Activated CD8-positive, alpha-beta memory T cell treated with anti-CD3 and anti-CD28 coated beads, Interleukin-2, amount 10 ng/mL, durations not matched to agents 7 days and 5 days (primary cell): Measurements from ENCODE around the gene TOX4. TPM values are rescaled to one million over a fixed set of nuclear protein-coding genes. Genes with fewer than 3 reads are reported as not detected.

Experiments
- ATAC-seq: fragments of 150-1000 bp; cut with Tn5 transposase; one replicate; pipeline ENCODE4 v1.10.0; 2021; ENCODE audit warnings: moderate library complexity
- CTCF ChIA-PET: fragments of 350-600 bp; sonication (Branson Sonifier 250); formaldehyde crosslinking; loops from one replicate; lab custom pipeline; 2021; ENCODE audit warnings: antibody characterized with exemption; lab: Charles Lee
- DNase-seq: peaks from one replicate; pipeline ENCODE4 v3.0.0-alpha.2; 2020
- H3K27ac Mint-ChIP-seq: one replicate; pipeline ENCODE4 v1.8.0; 2021; ENCODE audit warnings: mild to moderate bottlenecking, mixed read lengths
- H3K27me3 Mint-ChIP-seq: one replicate; pipeline ENCODE4 v1.8.0; 2021; ENCODE audit warnings: mixed read lengths
- H3K36me3 Mint-ChIP-seq: one replicate; pipeline ENCODE4 v1.8.0; 2021; ENCODE audit warnings: mild to moderate bottlenecking, mixed read lengths
- H3K4me1 Mint-ChIP-seq: one replicate; pipeline ENCODE4 v1.8.0; 2021; ENCODE audit warnings: mixed read lengths
- H3K4me3 Mint-ChIP-seq: one replicate; pipeline ENCODE4 v1.8.0; 2021; ENCODE audit warnings: mild to moderate bottlenecking, moderate library complexity, mixed read lengths
- H3K9me3 Mint-ChIP-seq: one replicate; pipeline ENCODE4 v1.8.0; 2022; ENCODE audit warnings: low read depth, mixed read lengths
- total RNA-seq, 2 experiments: library from RNA; stranded (reverse); gene quantifications; one replicate each; pipeline ENCODE4 v1.2.3, GENCODE V29; 2021

TOX4 gene
- total RNA-seq, 2 experiments from 2014 or later = 72.7 to 87.1 TPM

DNA sequence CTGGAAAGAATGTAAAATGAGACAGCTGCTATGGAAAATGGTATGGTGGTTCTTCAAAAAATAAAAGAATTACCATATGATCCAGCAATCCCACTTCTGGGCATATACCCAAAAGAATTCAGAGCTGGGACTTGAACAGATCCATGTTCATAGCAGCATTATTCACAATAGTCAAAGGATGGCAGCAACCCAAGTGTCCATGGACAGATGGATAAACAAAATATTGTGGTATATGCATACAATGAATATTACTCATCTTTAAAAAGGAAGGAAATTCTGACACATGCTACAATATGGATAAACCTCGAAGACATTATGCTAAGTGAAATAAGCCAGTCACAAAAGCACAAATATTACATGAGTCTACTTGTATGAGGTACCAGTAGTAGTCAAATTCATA is 9.4 kb upstream of the TOX4 start:
- Mint-ChIP-seq H3K9me3 (no peaks in the 10 kb centered on the region), H3K27ac (no peak overlapping the region), H3K4me3 (no peak overlapping the region), H3K27me3 (no peaks in the 10 kb centered on the region), H3K36me3 (peaks cover 27% of the 10 kb centered on the region), H3K4me1 (no peaks in the 10 kb centered on the region)
- ATAC-seq (no peak), DNase-seq (no peak)
- CTCF ChIA-PET = interaction anchor here (2.3 kb wide), 1 partner anchor 12 kb away, joined by 9 read pairs; the partner anchor contains the start of gene CHD8

DNA sequence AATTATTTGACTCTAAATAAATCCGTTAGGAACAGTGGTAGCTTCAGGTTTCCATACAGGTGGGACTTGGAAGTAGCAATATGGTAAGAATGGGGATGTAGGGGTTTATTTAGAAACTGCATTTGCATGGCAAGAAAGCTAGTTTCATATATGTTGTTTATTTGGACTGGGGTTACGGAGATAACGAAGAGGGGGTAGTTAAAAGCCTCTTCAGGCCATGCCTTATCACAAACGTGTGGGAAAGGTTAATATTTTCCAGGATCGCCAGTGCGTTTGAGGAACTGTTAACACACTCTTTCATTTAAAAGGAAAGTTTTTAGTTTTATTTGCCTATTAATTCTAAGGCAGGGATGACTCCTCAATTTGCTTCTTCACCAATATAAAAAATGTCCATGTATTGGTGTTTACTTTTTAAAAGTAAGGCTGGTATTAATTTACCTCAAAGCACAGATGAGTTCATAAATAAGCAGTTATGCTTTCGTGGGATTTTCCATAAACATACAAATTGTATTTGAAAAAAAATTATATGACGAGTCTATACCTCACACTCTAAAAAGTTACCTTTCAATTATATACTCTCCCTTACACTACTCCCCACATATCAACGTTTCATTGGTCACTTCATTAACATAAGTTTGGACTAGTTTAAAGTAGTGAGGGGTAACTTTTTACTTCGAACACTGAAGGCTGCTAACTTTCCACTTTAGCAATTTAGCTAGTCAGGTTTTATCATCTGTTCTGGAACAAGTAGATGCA is 1.1 kb upstream of the TOX4 start:
- no peak for ATAC-seq
- H3K27me3 Mint-ChIP-seq = no peaks in the 10 kb centered on the region
- peaks cover 18% of the 10 kb centered on the region for H3K36me3 Mint-ChIP-seq
- peak overlapping the region; percentile 99 for H3K4me3 Mint-ChIP-seq
- peak overlapping the region; percentile 100 for H3K27ac Mint-ChIP-seq
- CTCF ChIA-PET = interaction anchor here (0.6 to 4.0 kb wide), 12 partner anchors 10 to 92 kb away, joined by 3 to 38 read pairs (median 4); partner anchors contain the start of genes CHD8, METTL3, SALL2 and SUPT16H
- H3K4me1 Mint-ChIP-seq = peaks cover 36% of the 10 kb centered on the region
- DNase-seq = no peak
- H3K9me3 Mint-ChIP-seq = no peaks in the 10 kb centered on the region

DNA sequence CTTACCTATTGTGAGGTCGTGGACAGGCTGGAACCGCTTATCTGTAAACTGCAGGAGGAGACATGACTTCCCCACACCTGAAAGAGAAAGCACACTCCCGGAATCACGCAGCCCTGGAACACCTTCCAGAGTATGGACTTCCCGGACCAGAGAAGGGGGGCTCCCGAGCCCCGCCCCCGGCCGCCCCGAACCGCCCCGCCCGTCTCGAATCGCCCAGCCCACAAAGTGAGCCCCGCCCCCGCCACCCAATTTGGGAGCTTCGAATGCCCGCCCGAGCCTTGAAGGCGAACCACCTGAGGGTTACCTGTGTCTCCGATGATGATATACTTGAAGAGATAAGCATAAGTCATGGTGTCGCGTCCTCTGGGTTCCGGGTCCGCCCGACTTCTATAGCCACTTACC is 471 bp upstream of the TOX4 start:
- H3K27me3 Mint-ChIP-seq = no peaks in the 10 kb centered on the region
- no peak for DNase-seq

DNA sequence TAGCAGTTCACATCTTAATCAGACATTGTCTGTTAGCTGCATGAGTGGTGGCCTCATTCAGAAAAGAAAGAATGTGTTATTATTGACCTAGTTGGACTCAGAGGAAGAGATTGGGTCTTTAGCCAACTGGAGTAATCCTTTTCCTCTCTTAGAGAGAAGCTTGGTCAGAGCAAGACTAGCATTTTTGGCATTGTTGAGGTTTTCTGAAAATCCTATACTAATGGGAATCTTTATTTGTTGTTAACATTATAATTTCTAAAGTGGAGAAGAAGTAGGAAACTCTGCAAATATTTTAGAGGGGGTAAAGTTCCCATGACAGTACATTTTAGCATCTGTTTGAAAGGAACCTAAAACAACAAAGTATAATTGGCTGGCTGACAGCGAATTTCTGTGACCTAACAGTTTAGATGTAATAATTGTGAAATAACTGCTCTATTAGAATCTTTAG is 9.7 kb downstream of the TOX4 start:
- H3K27ac Mint-ChIP-seq = peak overlapping the region; percentile 27
- ATAC-seq (no peak), DNase-seq (no peak)
- H3K4me1 Mint-ChIP-seq = no peaks in the 10 kb centered on the region
- CTCF ChIA-PET = interaction anchor here (0.6 kb wide), 1 partner anchor 86 kb away, joined by 3 read pairs; no protein-coding TSS in a partner anchor
- no peaks in the 10 kb centered on the region for H3K27me3 Mint-ChIP-seq
- peaks cover 13% of the 10 kb centered on the region for H3K36me3 Mint-ChIP-seq
- H3K4me3 Mint-ChIP-seq = no peak overlapping the region
- H3K9me3 Mint-ChIP-seq = no peaks in the 10 kb centered on the region

More for the DNA sequence above, 471 bp upstream of the TOX4 start:
- CTCF ChIA-PET = interaction anchor here (0.6 to 4.0 kb wide), 13 partner anchors 11 to 92 kb away, joined by 3 to 38 read pairs (median 5); partner anchors contain the start of genes CHD8, METTL3, SALL2 and SUPT16H
- peak; percentile 62 for ATAC-seq
- peaks cover 18% of the 10 kb centered on the region for H3K36me3 Mint-ChIP-seq
- peak overlapping the region; percentile 99 for H3K4me3 Mint-ChIP-seq
- H3K27ac Mint-ChIP-seq = peak overlapping the region; percentile 100
- H3K4me1 Mint-ChIP-seq = peaks cover 38% of the 10 kb centered on the region
- no peaks in the 10 kb centered on the region for H3K9me3 Mint-ChIP-seq

DNA sequence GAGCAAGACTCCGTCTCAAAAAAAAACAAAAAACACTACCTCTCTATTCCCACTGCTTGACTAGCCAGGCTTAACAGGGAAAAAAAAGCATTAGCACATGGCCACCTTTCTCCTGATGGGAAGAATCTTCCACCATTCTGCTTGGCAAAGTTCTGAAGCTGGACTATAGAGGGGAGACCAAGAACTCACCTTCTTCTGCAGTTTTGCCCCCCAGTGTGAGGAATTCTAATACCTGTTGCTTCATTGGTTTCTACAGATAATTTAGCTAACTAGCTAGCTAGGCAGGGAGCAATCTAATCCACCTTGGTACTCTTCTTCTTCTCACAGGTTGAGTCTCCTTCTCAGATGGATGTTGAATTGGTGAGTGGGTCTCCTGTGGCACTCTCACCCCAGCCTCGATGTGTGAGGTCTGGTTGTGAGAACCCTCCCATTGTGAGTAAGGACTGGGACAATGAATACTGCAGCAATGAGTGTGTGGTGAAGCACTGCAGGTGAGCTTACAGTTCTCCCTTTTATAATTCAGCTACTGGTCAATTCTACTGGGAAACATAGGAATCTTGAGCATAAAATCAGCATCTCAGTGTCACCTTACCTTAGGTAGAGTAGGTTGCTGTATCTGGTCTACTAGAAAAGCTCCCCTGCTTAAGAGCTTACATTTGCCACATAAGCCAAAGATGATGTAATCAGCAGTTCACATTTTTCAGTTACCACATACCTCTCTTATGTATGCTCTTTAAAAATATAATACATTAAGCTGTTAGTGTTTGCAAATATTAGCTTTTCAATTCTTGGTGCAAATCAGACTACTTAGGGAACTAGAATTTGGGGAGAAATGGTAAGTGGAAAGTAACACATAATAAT is 18.1 kb downstream of the TOX4 start:
- no peaks in the 10 kb centered on the region for H3K9me3 Mint-ChIP-seq
- no peak for DNase-seq
- H3K27ac Mint-ChIP-seq = peak overlapping the region; percentile 4
- peaks cover 60% of the 10 kb centered on the region for H3K36me3 Mint-ChIP-seq
- H3K4me3 Mint-ChIP-seq = no peak overlapping the region
- H3K27me3 Mint-ChIP-seq = no peaks in the 10 kb centered on the region
- H3K4me1 Mint-ChIP-seq = peaks cover 12% of the 10 kb centered on the region
- no peak for ATAC-seq
- CTCF ChIA-PET = interaction anchor here (0.6 to 2.6 kb wide), 4 partner anchors 16 to 420 kb away, joined by 3 to 12 read pairs (median 3); partner anchors contain the start of genes METTL3, RAB2B and TOX4

DNA sequence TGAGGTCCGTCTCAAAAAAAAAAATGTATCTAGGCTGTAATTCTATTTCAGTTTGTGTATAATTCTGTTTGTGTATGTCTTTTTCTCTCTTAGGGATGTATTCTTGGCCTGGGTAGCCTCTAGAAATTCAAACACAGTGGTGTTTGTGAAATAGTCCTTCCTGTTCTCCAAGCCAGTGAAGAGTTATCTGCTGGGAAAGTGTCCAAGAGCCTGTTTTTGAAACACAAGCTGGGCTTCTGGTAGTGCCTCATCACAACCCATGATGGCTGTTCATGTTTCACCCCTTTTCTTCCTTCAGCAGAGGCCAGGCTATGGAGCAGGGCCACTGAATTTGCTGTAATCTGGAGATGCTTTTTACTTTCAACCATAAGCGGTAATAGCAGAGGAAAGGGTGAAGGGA is 19.5 kb downstream of the TOX4 start:
- Mint-ChIP-seq H3K27me3 (no peaks in the 10 kb centered on the region), H3K27ac (no peak overlapping the region), H3K36me3 (peaks cover 70% of the 10 kb centered on the region), H3K9me3 (no peaks in the 10 kb centered on the region), H3K4me1 (peaks cover 19% of the 10 kb centered on the region), H3K4me3 (no peak overlapping the region)
- CTCF ChIA-PET = interaction anchor here (1.3 to 2.6 kb wide), 4 partner anchors 19 to 422 kb away, joined by 3 to 12 read pairs (median 4); partner anchors contain the start of genes RAB2B and TOX4
- ATAC-seq (no peak), DNase-seq (no peak)

DNA sequence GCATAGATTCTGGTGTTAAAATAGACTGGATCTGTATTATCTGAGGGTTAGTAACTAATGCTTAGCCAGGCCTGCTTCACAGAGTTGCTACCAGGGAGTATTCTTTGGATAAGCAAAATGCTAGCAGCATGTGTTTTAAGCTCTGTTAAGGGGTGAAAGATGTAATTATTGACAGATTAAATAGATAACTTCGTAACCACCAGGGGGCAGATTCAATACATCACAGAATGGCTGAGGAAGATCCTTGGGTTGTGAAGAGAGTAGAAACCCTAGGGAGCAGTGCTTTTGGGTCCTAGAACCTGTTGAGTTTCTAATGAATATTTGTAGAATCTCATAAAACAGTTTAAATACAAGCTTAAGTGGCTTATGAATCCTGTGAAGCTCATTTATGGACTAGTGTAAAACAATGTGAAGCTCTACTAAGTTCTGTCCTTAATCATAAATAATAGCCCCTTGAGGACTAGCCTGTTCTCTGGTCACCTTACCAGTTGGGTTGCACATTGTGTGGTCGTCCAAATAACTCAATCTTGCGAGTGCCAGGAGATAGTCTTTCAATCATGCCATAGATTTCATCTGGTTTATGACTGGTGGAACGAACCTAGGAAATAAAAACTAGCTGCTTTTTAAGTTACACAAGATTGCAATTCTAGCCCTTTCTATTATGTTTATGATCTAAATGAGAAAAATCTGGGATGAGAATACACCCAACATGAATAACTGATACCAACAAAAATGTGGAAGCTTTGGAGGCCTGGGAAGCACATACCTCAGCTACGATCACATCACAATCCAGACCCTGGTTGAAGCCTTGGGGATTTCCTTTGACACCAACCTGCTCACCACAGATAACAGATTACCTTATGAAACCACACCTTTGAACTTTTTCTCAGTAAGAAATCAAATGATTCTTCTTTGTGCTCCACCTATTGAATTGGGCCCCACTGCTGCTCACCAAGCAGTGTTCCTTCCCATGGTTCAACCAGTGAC is 21.8 kb downstream of the TOX4 start:
- Mint-ChIP-seq H3K36me3 (peaks cover 76% of the 10 kb centered on the region), H3K27me3 (no peaks in the 10 kb centered on the region), H3K27ac (peak overlapping the region; percentile 62), H3K9me3 (no peaks in the 10 kb centered on the region), H3K4me3 (no peak overlapping the region), H3K4me1 (peaks cover 30% of the 10 kb centered on the region)
- no peak for DNase-seq
- CTCF ChIA-PET = interaction anchor here (0.6 to 5.6 kb wide), 19 partner anchors 8 to 1071 kb away, joined by 3 to 49 read pairs (median 5); partner anchors contain the start of genes CHD8, METTL3, RAB2B and SALL2
- ATAC-seq = peak; percentile 75

DNA sequence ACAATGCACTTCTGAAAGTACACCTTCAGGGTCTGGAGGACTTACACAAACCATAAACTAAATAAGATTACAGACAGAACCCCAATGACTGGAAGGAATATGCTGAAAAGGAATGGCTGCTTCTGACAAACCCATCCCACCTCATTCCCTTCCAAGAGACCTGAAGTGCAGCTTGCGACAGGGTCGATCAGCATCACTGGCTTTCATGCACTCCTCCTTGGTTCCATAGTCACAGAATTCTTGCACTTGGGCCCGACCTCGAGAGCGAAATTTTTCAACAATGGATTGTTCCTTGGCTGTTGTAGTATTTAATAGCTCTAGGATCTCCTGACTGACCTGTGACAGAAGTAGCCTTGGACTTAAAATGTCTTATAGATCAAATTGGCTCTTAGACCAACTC is 24.6 kb downstream of the TOX4 start:
- Mint-ChIP-seq H3K27ac (peak overlapping the region; percentile 63), H3K27me3 (no peaks in the 10 kb centered on the region), H3K36me3 (peaks cover 66% of the 10 kb centered on the region), H3K4me3 (no peak overlapping the region), H3K4me1 (peaks cover 46% of the 10 kb centered on the region), H3K9me3 (no peaks in the 10 kb centered on the region)
- ATAC-seq = no peak
- DNase-seq = no peak
- CTCF ChIA-PET = interaction anchor here (1.6 to 5.6 kb wide), 3 partner anchors 10 to 23 kb away, joined by 4 to 29 read pairs (median 4); partner anchors contain the start of genes METTL3, RAB2B and TOX4

DNA sequence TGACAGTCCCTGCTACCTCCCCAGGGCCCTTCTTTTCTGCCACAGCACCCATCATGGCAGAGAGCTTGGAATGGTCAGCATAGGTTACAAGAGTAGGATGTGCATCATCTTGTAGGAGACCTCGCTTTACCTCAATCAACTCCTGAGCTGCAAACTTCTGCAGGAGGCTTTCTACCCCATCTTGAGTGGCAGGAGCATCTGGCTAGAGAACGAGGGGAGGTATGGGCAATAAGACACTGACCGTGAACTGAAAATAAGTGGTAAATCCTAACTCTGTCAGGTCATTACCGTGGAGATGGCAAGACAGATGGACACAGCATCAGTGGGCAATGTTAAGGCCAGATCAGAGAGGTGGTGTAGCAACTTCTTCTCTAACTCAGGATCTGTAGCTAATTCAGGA is 26.4 kb downstream of the TOX4 start:
- CTCF ChIA-PET = interaction anchor here (1.0 to 5.6 kb wide), 2 partner anchors 25 to 56 kb away, joined by 3 to 29 read pairs; partner anchors contain the start of genes RAB2B and TOX4
- peaks cover 66% of the 10 kb centered on the region for H3K36me3 Mint-ChIP-seq
- no peaks in the 10 kb centered on the region for H3K27me3 Mint-ChIP-seq
- peaks cover 55% of the 10 kb centered on the region for H3K4me1 Mint-ChIP-seq
- no peak overlapping the region for H3K4me3 Mint-ChIP-seq
- ATAC-seq (no peak), DNase-seq (no peak)
- peak overlapping the region; percentile 56 for H3K27ac Mint-ChIP-seq
- no peaks in the 10 kb centered on the region for H3K9me3 Mint-ChIP-seq

DNA sequence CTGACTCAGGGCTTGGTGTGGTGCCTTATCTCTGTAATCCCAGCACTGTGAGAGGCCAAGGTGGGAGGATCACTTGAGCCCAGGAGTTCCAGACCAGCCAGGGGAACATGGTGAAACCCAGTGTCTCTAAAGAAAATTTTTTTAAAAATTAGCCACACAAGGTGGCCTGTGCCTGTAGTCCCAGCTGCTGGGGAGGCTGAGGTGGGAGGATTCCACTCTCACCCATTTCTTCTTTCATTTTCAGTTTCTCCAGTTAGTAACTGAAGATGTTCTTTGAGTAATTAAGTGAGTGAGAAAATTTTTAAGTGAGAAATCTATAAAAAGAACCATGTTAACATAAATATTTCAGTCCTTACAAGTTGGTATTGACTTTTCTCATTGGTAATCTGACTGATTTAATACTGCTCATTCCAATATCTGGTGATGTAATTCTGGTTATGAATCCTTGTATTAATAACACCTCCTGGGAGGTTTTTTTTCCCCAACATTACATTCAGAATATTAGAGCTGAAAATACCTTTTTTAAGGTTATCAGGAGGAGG is 28.1 kb downstream of the TOX4 start:
- ATAC-seq (peak; percentile 77), DNase-seq (peak; percentile 62)
- peaks cover 59% of the 10 kb centered on the region for H3K4me1 Mint-ChIP-seq
- CTCF ChIA-PET = interaction anchor here (1.2 kb wide), 1 partner anchor 28 kb away, joined by 4 read pairs; the partner anchor contains the start of gene TOX4
- peak overlapping the region; percentile 85 for H3K27ac Mint-ChIP-seq
- peaks cover 55% of the 10 kb centered on the region for H3K36me3 Mint-ChIP-seq
- peak overlapping the region; percentile 54 for H3K4me3 Mint-ChIP-seq
- H3K9me3 Mint-ChIP-seq = no peaks in the 10 kb centered on the region
- no peaks in the 10 kb centered on the region for H3K27me3 Mint-ChIP-seq

DNA sequence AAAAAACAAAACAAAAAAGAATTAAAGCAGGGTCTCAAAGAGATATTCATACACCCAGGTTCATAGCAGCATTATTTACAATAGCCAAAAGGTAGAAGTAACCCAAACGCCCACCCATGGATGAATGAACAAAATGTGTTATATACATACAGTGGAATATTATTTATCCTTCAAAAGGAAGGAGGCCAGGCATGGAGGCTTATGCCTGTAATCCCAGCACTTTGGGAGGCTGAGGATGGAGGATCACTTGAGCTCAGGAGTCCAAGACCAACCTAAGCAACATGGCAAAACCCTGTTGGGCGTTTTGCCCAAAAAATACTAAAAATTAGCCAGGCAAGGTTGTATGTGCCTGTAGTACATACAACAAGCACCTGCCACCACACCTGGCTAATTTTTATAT is 29.6 kb downstream of the TOX4 start:
- no peak overlapping the region for H3K27ac Mint-ChIP-seq
- no peaks in the 10 kb centered on the region for H3K27me3 Mint-ChIP-seq
- no peak for ATAC-seq
- H3K9me3 Mint-ChIP-seq = no peaks in the 10 kb centered on the region
- CTCF ChIA-PET = interaction anchor here (1.6 kb wide), 1 partner anchor 50 kb away, joined by 3 read pairs; no protein-coding TSS in a partner anchor
- H3K4me1 Mint-ChIP-seq = peaks cover 58% of the 10 kb centered on the region
- no peak overlapping the region for H3K4me3 Mint-ChIP-seq
- no peak for DNase-seq
- H3K36me3 Mint-ChIP-seq = peaks cover 46% of the 10 kb centered on the region
